GM18861 (cell line): ENCODE results near the gene CADPS.

Experiments
- ATAC-seq: cut with Tn5 transposase; IDR thresholded peaks from one replicate; pipeline ENCODE4 v1.9.1; 2021; ENCODE audit not compliant: unreplicated experiment

CADPS gene

DNA sequence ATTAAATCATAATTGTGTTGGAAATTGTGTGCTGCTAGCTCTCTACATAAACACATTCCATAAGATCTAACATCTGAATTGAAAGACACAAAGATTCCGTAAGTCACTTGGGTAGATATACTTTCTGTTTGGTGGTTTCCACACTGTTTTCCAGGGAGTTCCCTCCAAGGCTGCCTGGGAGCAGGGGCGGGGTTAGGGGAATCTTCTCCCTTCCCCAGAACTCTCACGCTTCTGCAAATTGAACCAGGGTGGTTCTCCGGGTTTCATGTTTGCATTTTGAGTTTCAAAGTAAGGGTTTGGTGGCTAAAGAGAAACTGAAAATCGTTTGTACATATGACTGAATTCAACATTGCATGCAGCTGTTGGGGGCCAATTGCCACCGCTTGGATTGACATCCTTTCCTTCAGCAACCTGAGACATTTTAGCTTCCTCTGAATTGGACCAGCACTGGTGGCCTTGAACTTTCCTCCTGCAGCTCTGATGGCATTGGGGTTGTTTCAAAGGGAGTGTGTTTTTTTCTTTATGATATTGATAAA lies 309.1 kb downstream of the CADPS start:
- ATAC-seq = no peak

DNA sequence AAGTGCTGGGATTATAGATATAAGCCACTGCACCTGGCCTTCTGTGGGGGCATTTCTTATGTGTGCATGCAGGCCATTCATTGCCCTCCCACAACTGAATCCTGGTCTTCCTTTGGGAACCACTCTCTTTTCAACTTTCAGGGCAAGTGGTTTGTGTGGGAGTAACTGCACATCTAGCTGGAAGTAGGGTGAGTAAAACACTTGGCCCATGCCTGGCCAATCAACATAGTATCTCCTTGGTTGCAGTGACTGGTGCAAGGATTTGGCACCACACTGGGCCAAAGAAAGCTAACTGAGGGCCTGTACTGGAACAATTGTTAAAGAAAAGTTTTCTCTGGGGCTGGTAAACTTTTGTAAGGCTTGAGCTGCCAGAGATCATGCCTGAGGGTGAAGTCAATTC lies 312.6 kb downstream of the CADPS start:
- no peak for ATAC-seq

DNA sequence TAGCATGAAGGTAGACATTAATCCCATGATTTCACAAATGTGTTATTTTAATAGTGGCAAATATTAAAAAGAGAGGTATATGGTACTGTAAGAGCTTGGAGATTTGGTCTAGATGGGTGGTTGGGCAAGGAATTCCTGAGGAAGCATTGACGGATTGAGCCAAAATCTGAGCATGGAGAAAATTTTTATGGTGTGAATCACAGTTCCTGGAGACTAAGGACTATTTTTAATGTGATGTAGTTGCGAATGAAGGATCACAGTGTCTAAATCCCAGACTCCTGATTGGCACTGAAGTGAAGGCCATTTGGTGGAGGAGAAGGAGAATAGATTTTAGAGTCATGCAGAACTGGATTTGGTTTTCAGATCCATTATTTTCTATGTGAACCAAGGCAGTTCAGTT lies 313.2 kb downstream of the CADPS start:
- no peak for ATAC-seq

DNA sequence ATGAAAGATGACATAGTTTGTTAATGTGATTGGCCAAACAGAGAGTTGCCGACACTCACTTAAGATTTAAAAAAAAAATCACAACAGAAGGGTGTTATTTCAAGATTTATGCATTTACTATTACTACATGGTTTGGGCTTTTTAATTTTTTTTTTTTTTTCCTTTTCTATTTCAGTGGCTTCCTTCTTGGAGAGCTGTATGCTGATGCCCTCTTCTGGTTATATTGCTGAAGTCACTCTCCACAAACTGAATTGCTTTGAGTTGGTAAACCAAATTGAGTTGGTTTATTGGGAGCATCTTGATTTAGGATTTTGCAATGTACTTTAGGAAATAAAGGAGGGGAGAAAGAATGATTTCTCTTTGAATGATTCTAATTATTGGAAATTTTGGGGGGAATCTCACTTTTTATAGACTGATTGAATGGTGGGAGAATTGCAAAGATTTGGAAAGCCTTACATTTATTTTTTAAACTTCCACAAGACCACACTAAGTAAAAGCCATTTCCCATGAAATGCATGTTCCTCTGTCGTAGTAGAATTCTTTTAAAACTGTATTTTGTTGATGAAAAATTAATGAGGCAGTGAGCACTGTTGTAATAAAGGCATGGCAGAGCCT lies 315.3 kb downstream of the CADPS start:
- no peak for ATAC-seq

DNA sequence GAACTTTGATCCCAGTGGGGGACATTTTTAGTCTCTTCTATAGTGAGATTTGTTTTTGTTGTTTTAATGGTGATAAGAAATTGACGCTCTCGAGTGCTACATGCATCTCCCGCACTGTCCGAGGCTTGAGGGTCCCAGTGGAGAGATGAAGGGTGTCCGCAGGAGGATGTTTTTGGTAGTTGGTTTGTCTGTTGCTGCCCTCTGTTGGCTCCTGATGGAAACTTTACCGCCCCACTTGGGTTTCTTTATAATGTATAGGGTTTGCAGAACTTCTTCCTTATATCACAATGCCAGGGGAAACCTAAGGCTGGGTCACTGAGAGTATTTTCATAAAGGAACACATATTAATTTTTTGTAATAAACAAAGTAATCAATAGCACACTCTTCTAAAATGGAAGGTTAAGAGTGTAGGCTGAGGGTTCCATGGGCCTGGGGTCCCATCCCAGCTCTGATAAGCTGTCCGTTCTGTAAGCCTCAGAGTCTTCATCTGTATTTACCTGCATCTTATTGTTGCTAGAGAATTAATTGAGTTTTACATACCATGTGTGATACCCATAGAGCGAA lies 316.6 kb downstream of the CADPS start:
- ATAC-seq = no peak

DNA sequence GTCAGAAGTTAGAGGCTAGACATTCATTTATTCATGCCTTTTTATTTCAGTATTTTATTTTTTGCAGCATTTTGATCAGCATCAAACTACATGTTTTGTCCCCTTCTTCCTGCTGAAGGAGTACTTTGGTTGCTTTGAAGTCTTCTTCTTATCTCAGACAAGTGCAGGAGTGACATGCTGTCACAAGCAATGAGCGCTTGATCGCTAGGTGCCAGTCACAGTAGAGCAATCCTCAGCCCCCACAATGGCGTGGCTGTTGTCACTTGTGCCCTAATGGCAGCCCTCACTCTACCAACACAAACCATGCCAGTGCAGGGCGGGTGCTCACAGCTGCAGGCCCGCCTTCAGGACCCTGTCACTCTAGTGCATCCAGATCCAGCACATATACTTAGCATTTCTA lies 317.2 kb downstream of the CADPS start:
- no peak for ATAC-seq

DNA sequence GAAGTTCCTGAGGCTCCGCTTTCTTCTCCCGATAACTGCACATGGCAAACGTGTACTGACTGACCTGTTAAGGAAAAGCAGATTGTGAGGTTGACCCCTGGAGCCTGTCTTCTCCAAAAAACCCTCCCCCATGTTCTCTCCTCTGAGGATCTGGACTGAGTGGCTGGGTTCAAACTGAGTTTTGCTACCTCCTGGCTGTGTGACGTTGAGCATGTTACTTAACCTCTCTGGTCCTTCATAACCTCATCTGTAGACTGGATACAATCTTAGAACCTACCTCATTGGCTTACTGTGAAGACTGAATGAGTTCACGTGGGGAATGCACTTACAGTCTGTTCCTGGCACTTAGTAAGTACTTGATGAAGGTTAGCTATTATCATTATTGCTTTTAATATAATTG lies 317.8 kb downstream of the CADPS start:
- ATAC-seq = no peak

DNA sequence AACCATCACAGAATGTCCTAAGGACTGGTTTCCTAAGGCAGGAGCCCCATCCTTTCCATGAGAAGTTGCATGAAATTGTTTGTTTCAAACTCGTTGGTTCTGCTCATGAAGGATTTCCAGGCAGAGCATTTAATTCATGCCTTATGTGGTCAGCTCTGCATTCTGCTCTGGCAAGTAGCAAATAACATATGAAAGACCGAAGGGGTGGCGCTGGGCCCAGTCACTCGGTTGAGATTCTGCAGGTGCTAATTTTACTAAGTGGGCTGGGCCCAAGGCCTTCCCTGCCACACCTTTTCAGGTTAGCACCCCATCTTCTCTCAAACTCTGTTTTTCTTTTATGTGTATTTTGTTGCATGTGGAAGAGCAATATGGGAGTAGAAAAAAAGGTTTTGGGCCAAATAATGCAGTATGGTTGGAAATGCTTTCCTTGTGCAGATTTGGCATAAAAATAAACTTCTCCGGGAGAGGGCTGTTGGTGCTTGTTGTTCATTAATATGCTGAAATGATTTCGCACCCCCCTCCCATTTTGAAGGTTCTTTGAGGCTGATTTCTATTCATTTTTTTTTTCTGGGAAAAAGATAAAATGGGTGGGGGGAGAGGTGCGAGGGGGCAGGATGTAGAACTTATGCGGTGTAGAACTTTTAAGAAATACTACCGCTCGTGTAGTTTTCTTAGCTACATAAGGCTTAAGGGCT lies 318.9 kb downstream of the CADPS start:
- ATAC-seq = no peak

DNA sequence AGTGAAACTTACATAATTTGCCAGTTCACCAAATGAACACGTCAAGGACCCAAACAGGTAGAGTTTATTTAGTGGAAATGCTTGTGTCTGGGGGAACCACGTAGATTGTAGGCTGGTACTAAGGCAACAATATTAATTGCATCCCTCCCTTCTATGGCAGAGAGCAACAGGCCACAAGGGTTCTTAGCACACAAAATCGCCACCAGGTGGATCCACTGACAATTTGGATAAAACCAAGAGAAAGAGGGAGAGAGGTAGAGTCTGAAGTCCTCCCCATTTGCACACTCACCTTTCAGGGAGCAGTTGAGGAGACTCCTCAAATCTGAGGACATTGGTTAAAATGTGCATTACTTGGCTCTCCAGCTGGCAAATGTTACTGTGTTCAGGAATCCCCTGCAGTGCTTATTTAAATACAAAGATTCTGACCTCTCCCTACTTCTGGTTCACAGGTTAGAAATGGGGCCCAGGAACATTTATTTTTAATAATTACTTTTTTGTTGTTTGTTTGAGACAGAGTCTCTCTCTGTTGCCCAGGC lies 320.9 kb downstream of the CADPS start:
- ATAC-seq = no peak

DNA sequence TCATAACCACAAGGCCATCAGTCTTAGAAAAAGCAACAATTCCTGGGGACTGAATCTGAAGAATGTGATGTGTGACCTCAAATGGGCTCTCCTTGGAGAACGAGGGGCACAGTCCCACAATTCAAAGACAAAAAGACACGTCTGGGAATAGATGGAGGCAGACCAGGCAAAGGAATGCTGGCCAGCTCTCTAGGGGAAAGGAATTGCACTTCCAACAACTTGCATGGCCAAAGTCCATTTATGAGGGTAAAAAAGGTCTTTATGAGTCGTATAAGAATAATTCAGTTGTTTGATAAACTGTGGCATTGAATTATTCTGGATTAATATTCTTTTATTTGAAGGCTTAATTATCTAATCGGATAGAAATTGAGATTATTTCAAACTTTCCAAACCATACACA lies 321.4 kb downstream of the CADPS start:
- no peak for ATAC-seq

DNA sequence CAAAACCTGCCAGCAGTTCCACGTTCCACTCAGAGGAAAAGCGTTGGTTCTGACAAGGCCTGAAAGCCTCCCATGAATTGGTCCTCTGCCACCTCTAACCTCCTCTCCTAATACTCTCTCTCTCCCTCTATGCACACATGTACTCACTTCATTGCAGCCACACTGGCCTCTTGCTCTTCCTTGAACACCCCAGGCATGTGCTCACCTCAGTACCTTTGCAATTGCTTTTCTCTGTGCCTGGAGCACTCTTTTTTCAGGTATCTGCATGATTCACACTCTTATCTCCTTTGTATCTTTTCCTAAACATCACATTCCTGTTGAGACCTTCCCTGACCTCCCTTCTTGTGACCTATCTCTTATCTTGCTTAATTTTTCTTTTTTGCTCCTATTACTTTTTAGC lies 323.7 kb downstream of the CADPS start:
- no peak for ATAC-seq

DNA sequence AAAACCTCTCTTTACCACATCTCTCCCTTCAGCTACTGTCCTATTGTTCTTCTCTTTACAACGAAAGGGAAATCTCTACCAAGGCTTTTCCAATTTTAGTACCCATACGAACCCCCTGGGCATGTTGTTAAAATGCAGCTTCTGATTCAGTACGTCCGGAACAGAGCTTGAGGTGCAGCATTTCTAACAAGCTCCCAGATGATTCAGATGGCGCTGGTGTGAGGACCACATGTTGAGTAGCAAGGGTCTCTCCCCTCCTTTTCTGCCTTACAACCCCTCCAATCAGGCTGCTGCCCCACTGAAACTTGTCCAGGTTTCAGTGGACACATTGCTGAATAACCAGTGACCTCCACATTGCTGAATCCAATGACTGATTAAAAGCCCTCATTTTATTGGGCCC lies 324.8 kb downstream of the CADPS start:
- no peak for ATAC-seq

DNA sequence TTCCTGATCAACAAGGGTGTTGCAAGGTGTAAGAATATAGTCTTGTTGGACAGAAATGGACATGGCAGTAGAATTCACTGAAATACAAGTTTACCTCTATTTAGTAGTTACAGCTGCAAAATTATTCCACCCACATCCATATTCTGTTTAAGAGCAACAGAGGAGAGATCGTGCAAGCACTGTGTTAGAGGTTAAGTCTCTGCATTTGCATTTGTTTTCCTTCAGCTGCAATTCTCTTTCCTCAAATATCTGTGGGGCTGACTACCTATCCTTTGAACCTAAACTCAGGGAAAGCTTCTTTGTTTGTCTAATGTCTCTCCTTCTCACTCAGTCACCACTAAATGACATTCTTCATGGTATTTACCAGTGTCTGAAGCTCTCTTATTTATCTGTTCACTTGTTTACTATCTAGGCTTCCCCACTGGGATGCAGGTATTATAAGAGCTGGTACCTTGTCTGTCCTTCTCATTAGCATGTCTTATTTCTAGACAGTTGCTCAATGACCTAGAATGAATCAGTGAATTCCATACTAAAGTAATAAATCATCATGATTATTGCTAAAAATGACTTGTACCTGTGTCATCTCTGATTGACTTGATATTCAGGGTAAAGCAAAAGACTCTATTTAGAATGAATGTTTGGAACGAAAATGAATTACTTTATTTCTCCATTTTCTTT lies 326.5 kb downstream of the CADPS start:
- no peak for ATAC-seq

DNA sequence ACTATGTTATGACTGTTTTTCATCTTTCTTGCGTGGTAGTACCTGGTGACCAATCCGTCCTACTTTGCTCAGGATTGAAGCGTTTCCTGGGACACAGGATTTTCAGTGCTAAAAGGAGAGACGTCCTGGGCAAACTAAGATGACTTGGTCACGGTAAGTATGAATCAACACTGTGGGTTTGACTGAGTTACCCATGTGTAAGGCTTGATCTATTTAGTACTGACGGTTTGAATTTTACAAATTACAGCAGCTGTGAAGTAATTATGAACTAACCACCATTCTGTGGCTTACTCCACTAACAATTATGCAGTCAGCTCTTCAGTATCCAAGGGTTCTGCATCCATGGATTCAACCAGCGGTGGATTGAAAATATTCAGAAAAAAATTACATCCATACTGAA lies 328.9 kb downstream of the CADPS start:
- no peak for ATAC-seq

DNA sequence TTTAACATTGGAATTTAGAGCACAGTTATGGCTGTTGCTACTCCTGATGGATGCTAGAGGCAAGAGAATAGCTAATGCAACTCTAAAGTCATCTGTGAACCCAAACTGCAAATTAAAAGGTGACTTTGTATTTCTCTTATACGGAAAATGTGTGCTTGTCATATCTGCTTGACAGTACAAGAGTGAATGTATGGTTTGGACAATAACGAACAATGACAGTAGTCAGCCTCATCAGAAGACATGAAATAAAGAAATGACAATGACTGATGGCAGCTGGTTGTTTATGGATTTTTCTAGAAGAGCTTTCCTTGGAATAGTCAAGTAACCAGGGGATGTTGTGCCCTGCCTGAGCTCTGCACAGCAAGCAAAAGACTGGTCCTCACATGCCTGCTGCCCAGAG lies 333.0 kb downstream of the CADPS start:
- ATAC-seq = no peak

DNA sequence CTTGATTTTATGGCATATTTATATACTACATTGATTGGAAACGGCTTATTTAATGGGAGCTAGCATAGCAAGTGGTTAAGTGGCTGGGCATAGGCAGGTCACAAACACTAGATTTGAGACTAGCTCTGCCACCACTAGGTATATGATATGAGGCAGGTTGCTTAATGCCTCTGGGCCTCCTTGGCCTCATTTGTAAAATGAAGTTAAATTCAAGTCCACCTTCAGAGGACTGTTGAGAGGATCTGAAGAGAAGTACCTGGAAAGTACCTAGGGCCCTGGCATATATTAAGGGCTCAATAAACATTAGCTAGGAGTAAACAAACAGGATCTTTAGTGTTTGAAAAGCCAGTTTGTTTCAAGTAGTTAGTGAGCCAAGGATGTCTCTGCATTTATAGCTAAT lies 335.5 kb downstream of the CADPS start:
- ATAC-seq = no peak

DNA sequence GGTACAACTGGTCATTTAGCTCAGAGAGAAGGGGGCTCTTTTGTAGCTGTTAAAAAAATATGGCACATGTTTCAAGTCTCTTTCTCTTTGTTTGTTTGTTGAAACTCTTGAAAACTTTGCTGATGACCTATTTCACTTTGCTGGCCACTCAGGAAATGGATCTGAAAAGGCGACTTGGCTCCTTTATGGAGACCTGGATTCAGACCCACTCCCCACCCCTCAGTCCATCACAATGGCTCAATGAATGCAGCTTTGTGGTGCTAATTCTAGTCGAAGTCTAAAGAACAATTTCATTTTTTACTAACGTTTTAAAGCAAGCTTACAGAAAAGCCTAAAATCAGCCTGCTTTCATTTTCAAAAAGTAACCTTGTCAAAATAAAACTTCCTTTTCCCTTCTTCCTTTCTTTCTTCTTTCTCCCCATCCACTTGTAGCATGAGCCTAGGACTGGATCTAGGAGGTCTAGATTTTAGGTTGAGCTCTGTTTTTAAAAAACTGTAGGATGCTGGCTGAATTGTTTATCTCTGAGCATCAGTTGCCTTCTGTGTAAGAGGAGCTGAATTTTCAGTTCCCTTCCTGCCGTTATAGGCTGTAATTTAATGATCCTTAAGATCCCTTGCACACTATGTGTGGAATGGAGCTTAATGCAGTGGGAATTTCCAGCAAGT lies 336.4 kb downstream of the CADPS start:
- ATAC-seq = no peak

DNA sequence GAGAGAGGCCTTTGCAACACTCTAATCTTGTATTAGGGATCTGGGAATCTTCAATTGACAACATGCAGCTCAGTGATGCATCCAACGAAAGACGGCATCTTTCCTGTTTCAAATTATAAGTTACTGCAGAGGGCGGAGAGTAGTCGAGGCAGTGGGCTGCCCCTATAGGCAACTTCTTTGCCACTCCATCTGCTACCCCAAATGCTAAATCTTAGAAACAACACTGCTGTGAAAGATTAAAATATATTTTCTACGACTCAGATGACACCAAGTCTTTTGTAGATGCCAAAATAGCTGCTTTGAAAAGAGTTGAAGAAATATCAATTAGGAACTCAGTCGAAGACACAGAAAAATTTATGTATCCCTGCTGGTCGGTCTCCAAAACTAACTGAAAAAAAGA lies 340.9 kb downstream of the CADPS start:
- ATAC-seq = no peak

DNA sequence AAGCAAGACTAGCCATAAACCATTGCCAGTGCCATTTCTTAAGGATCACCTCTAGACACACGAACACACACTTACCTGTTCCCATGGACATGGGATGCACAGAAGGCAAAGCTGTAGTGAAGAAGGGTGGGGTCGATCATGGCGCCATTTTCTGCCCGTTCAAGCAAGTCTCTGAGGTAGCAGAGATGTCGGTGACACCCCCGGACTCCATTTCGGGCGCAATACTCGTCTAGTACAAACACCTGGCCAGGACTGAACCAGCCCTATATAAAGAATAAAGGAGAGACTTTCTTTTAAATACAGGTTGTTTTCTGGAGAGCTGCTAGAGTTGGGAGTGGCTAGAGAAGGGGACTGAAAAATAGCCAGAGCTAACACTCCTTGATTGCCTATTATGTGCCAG lies 342.4 kb downstream of the CADPS start:
- no peak for ATAC-seq

DNA sequence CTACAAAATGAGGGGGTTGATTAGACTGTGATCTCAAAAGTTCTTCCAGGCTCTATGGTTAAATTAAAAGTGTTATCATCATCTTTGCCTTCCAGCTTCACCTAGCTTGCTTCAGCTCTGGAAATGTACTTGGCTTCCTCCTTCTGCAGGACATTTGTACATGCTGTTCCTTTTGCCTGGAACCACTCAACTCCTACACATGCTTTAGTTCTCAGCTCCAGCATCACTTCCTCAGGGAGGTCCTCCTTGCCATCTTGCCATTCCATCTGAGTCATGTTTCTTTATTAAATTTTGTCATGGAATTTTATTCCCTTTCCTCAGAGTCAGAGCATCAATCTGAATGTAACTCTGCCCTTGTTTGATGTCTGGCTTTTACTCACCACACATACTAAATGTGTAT lies 343.2 kb downstream of the CADPS start:
- ATAC-seq = no peak

DNA sequence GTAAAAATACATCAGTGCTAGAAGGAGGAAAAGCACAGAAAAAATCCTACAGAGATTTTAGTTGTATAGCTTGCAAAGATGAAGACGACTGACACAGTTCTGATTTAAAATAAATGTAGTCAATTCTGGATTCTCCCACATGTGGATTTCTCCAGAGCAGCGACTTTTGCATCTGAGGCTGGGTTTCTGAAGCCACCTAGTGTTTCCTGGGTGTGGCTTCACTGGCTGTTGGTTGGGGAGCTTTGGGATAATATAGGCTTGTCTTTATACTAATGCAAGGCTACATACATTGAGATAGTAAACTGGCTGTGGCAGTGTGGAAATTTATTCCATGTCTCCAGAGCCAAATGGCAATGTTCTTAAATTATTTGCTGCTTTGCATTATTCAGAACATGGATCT lies 343.7 kb downstream of the CADPS start:
- no peak for ATAC-seq
